ENCODE measurements around the gene H1-8. TPM values are rescaled to one million over a fixed set of nuclear protein-coding genes. Genes with fewer than 3 reads are reported as not detected.

H1-8 gene
- total and polyA plus RNA-seq, 2 experiments from 2014 or later, result not detected

DNA sequence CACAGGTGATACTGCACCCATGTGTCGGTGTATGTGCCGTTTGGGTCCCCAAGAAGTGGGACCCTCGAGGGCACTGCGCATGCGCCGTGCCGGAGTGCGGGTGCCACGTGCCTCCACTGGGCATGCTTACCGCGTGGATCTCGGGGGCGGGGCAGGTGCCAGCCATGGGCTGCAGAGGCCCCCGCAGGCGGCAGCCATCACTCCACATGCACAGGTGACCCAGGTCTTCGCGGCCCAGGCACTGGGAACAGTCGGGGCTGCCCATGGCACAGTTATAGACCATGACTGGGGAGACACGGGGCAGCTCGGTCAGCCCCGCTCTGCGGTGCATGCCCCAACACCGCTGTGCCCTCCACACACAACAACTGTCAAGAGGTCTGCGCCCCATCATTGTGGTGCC is 31.2 kb downstream of the H1-8 start:
- TF ChIP-seq, protein P1, sequence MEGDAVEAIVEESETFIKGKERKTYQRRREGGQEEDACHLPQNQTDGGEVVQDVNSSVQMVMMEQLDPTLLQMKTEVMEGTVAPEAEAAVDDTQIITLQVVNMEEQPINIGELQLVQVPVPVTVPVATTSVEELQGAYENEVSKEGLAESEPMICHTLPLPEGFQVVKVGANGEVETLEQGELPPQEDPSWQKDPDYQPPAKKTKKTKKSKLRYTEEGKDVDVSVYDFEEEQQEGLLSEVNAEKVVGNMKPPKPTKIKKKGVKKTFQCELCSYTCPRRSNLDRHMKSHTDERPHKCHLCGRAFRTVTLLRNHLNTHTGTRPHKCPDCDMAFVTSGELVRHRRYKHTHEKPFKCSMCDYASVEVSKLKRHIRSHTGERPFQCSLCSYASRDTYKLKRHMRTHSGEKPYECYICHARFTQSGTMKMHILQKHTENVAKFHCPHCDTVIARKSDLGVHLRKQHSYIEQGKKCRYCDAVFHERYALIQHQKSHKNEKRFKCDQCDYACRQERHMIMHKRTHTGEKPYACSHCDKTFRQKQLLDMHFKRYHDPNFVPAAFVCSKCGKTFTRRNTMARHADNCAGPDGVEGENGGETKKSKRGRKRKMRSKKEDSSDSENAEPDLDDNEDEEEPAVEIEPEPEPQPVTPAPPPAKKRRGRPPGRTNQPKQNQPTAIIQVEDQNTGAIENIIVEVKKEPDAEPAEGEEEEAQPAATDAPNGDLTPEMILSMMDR (IDR thresholded peaks at IDR 0.05; ENCODE audit: low read depth, low read length), result no peak
- H3K4me1 ChIP-seq (ENCODE audit: low read depth), result no peaks in the 10 kb centered on the region
- no peak overlapping the region for H3K27ac ChIP-seq
- H3K36me3 ChIP-seq, result no peaks in the 10 kb centered on the region
- H3K4me3 ChIP-seq, result no peak overlapping the region
- no peaks in the 10 kb centered on the region for H3K27me3 ChIP-seq
- H3K9me3 ChIP-seq (ENCODE audit: low read depth), result no peaks in the 10 kb centered on the region
- no peak for DNase-seq (ENCODE audit: low read depth in 1 of 2, low spot score in 1 of 2)

DNA sequence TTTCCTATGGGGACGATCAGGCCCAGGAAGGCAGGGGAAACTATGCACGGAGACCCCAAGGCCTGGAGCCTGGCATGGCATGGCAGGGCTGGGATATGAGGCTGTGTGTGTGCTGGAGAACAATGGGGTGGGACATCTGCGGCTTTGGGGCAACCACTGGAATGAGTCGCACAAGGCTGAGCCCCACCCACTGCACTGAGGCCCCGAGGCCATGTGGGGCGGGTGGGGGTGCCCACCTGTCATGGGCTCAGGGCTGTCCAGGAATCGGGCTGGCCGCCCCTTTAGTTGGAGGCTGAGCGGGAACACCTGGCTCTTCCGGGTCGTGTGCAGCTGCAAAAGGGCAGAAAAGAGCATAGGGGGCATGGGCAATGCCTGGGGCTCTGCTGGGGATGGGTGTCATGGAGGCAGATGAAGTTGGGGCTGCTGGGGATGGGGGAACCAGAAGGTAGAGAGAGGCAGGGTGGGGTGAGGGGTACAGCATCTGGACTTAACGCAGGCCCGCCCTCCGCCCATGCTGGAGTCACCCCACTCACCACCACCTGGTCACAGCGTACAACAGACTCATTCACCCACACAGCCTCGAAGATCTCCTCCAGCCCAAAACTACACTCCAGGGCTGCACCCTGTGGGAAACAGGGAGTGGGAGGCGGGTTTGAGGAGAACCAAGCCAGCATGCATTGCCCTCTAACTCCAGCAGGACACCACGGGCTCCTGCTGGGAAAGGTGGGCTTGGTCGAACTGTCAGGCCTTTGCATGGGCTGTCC is 32.4 kb downstream of the H1-8 start:
- no peaks in the 10 kb centered on the region for H3K27me3 ChIP-seq
- no peaks in the 10 kb centered on the region for H3K4me1 ChIP-seq (ENCODE audit: low read depth)
- no peak overlapping the region for H3K4me3 ChIP-seq
- H3K36me3 ChIP-seq, result no peaks in the 10 kb centered on the region
- DNase-seq (ENCODE audit: low read depth in 1 of 2, low spot score in 1 of 2), result no peak
- TF ChIP-seq, protein P1 (IDR thresholded peaks at IDR 0.05; ENCODE audit: low read depth, low read length), result no peak
- H3K9me3 ChIP-seq (ENCODE audit: low read depth), result no peaks in the 10 kb centered on the region
- H3K27ac ChIP-seq, result no peak overlapping the region

- no peak for DNase-seq (ENCODE audit: low read depth in 1 of 2, low spot score in 1 of 2)
- no peak overlapping the region for H3K27ac ChIP-seq
- no peak overlapping the region for H3K4me3 ChIP-seq
- no peaks in the 10 kb centered on the region for H3K4me1 ChIP-seq (ENCODE audit: low read depth)
- no peaks in the 10 kb centered on the region for H3K36me3 ChIP-seq
- no peaks in the 10 kb centered on the region for H3K27me3 ChIP-seq
- TF ChIP-seq, protein P1 (IDR thresholded peaks at IDR 0.05; ENCODE audit: low read depth, low read length), result no peak
- H3K9me3 ChIP-seq (ENCODE audit: low read depth), result no peaks in the 10 kb centered on the region
Observed at GRCh38 chr3:129575997-129576384, 33.0 kb downstream of the H1-8 start.

DNA sequence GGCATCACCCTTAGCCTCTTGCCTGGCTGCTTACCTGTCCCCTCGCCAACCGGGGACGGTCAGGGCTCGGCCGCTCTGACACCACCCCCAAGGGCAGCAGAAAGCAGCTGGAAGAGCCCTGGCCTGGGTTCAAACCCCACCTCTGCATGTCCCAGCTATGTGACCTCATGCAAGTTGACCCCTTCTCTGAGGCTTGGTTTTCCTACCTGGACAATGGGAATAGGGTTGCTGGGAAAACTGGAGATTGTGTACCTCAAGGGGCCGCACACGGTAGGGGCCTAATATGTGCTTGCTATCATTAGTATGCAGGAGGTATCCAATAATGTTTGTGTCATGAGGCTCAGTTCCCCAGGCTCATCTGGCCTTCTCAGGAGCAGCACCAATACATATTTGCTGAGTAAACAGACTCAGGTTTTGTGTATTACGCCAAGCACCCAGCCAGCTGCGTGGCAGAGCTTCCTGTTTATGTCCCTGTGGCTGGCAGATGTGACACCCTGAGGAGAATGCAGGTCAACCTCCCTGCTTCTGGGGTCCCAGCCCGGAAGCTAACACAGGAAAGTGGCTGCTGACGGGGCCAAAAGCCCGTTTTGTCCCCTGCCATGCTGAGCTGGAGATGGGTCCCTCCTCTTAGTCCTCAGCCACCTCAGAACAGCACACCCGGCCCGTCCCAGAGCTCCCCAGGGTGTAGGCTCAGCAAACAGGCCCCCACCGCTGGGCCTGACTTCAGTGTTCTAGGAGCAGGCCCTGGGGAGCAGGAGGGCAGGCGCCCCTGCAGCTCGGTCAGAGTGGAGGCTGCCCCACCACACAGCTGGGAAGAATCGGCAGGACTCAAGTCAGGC is 33.8 kb downstream of the H1-8 start:
- no peaks in the 10 kb centered on the region for H3K27me3 ChIP-seq
- H3K9me3 ChIP-seq (ENCODE audit: low read depth), result no peaks in the 10 kb centered on the region
- no peaks in the 10 kb centered on the region for H3K4me1 ChIP-seq (ENCODE audit: low read depth)
- TF ChIP-seq, protein P1 (IDR thresholded peaks at IDR 0.05; ENCODE audit: low read depth, low read length), result no peak
- H3K27ac ChIP-seq, result no peak overlapping the region
- H3K4me3 ChIP-seq, result no peak overlapping the region
- no peak for DNase-seq (ENCODE audit: low read depth in 1 of 2, low spot score in 1 of 2)
- H3K36me3 ChIP-seq, result no peaks in the 10 kb centered on the region

- H3K27ac ChIP-seq, result no peak overlapping the region
- H3K4me1 ChIP-seq (ENCODE audit: low read depth), result no peaks in the 10 kb centered on the region
- no peaks in the 10 kb centered on the region for H3K36me3 ChIP-seq
- no peaks in the 10 kb centered on the region for H3K9me3 ChIP-seq (ENCODE audit: low read depth)
- H3K27me3 ChIP-seq, result no peaks in the 10 kb centered on the region
- H3K4me3 ChIP-seq, result no peak overlapping the region
- no peak for DNase-seq (ENCODE audit: low read depth in 1 of 2, low spot score in 1 of 2)
- TF ChIP-seq, protein P1 (IDR thresholded peaks at IDR 0.05; ENCODE audit: low read depth, low read length), result no peak
Observed at GRCh38 chr3:129577366-129577765, 34.4 kb downstream of the H1-8 start.
